Uterus (tissue), 2 donors: ENCODE data around the gene SOX1.

Experiments
- POLR2A ChIP-seq, 2 donors: fragments of 450-650 bp; IDR thresholded peaks; one replicate each; pipeline ENCODE4 v1.6.1; 2016; ENCODE audit warnings: antibody characterized with exemption in 2 of 2, mild to moderate bottlenecking in 1 of 2, moderate library complexity in 1 of 2
- TF ChIP-seq, protein P1 (sequence below), 4 experiments: fragments of 200-600 bp in 2 of 4; fragments of 450-650 bp in 2 of 4; sonication (generic) in 2 of 4; IDR thresholded peaks; one replicate each; pipeline ENCODE4 v1.5.1; 2016 to 2019; ENCODE audit warnings: antibody characterized with exemption in 4 of 4, mild to moderate bottlenecking in 2 of 4, moderate library complexity in 1 of 4

DNA sequence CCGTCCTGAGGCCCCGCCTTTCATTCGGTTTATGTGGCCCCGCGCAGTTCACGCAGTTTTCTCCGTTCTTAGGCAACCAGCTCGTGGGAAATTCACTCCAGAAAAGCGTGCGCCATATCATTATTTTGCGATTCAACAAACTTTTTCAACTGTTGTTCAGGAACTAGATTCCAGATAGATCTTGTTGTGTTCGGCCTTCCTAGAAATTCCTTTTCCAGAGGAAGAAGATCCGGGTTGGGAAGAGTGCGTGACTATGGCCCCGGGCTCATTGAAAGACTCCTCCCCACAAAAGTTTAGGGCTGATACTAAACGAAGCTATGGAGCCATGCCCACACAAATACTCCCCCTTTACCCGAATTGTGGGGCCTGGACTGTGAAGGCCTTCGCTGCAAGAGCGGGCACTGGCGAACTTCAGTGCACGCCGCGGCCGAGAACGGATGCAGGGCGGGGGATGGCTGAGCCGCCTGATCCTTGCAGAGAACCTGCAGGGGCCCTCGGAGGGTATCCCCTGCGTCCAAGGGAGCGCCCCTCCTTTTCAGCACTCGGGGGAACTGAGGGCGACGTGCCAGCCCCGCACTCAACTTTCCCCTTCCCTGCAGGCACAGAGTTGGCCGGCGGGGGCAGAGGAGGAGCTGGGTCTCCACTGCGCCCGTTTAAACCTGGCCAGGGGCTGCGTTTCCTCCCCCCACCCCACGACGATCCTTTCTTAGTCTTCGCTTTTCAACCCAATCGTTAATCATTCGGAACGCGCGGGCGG lies 904 bp upstream of the SOX1 start:
- TF ChIP-seq POLR2A (IDR thresholded peaks at IDR 0.05): no peak
- TF ChIP-seq, protein P1, sequence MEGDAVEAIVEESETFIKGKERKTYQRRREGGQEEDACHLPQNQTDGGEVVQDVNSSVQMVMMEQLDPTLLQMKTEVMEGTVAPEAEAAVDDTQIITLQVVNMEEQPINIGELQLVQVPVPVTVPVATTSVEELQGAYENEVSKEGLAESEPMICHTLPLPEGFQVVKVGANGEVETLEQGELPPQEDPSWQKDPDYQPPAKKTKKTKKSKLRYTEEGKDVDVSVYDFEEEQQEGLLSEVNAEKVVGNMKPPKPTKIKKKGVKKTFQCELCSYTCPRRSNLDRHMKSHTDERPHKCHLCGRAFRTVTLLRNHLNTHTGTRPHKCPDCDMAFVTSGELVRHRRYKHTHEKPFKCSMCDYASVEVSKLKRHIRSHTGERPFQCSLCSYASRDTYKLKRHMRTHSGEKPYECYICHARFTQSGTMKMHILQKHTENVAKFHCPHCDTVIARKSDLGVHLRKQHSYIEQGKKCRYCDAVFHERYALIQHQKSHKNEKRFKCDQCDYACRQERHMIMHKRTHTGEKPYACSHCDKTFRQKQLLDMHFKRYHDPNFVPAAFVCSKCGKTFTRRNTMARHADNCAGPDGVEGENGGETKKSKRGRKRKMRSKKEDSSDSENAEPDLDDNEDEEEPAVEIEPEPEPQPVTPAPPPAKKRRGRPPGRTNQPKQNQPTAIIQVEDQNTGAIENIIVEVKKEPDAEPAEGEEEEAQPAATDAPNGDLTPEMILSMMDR (IDR thresholded peaks at IDR 0.05): no peak
